Smooth muscle cell (in vitro differentiated cells): Measurements from ENCODE around the gene SACM1L. TPM values are rescaled to one million over a fixed set of nuclear protein-coding genes. Genes with fewer than 3 reads are reported as not detected.
A peak's percentile ranks its signal among the peaks of the same experiment; 100 is the strongest.

ENCODE experiments used
- DNase-seq: peaks from one replicate; lab custom pipeline; 2025; ENCODE audit not compliant: unreplicated experiment; lab: John Stamatoyannopoulos, UW
- H2AFZ ChIP-seq: fragments of 200-600 bp; sonication (generic); 2 replicates; pipeline ENCODE4 v1.6.0; 2016; ENCODE audit warnings: antibody characterized with exemption, low read depth, mild to moderate bottlenecking
- H3F3A ChIP-seq: fragments of 200-600 bp; sonication (generic); 2 replicates; pipeline ENCODE4 v1.6.0; 2017; ENCODE audit warnings: antibody characterized with exemption, low read depth
- H3K27ac ChIP-seq: fragments of 200-600 bp; sonication (generic); 2 replicates; pipeline ENCODE4 v1.5.1; 2016; ENCODE audit warnings: low read depth, mild to moderate bottlenecking
- H3K27me3 ChIP-seq: fragments of 200-600 bp; sonication (generic); 2 replicates; pipeline ENCODE4 v1.6.1; 2016; ENCODE audit warnings: low read depth, mild to moderate bottlenecking
- H3K36me3 ChIP-seq: fragments of 200-600 bp; sonication (generic); 2 replicates; pipeline ENCODE4 v1.5.1; 2016; ENCODE audit warnings: low read depth
- H3K4me1 ChIP-seq: fragments of 200-600 bp; sonication (generic); 2 replicates; pipeline ENCODE4 v1.5.1; 2016; ENCODE audit warnings: low read depth
- H3K4me2 ChIP-seq: fragments of 200-600 bp; sonication (generic); 2 replicates; pipeline ENCODE4 v1.6.0; 2016; ENCODE audit warnings: mild to moderate bottlenecking
- H3K4me3 ChIP-seq: fragments of 200-600 bp; sonication (generic); 2 replicates; pipeline ENCODE4 v1.5.1; 2016; ENCODE audit warnings: mild to moderate bottlenecking
- H3K79me2 ChIP-seq: fragments of 200-600 bp; sonication (generic); 2 replicates; pipeline ENCODE4 v1.6.0; 2016; ENCODE audit warnings: low read depth, mild to moderate bottlenecking
- H3K9ac ChIP-seq: fragments of 200-600 bp; sonication (generic); 2 replicates; pipeline ENCODE4 v1.6.0; 2016; ENCODE audit warnings: low read depth
- H3K9me3 ChIP-seq: fragments of 200-600 bp; sonication (generic); replicated peaks from 2 replicates; pipeline ENCODE4 v1.5.1; 2016; ENCODE audit warnings: low read depth
- H4K20me1 ChIP-seq: fragments of 200-600 bp; sonication (generic); 2 replicates; pipeline ENCODE4 v1.6.0; 2016; ENCODE audit warnings: low read depth
- CTCF ChIP-seq: fragments of 200-600 bp; sonication (generic); IDR thresholded peaks from 2 replicates; pipeline ENCODE4 v1.5.1; 2017; ENCODE audit warnings: borderline replicate concordance, mild to moderate bottlenecking, antibody characterized with exemption; ENCODE audit not compliant: insufficient read depth, poor library complexity, severe bottlenecking
- WGBS: methylation state at CpG from one replicate; pipeline ENCODE4 v1.1.7; 2016; ENCODE audit warnings: low lambda C conversion rate; 5-methylcytosine and 5-hydroxymethylcytosine counted together
- polyA plus RNA-seq: library from polyadenylated mRNA; unstranded; fragments of >200 nt; fragmentation: Nextera tagmentation; extraction: Ambion mirVana; gene quantifications from 2 replicates; pipeline ENCODE4 v1.2.1, GENCODE V29; 2016
- total RNA-seq: library from RNA; depleted of rRNA; stranded (reverse); fragments of >200 nt; gene quantifications from 2 replicates; pipeline ENCODE4 v1.2.3, GENCODE V29; 2014

The SACM1L gene
- total and polyA plus RNA-seq, 2 experiments from 2014 or later = 12.9 to 24.7 TPM

- H3K79me2 ChIP-seq = no peaks in the 10 kb centered on the region
- 58% methylated on average over 2 of the region's 2 CpGs for whole genome bisulfite sequencing
These were observed 33.3 kb upstream of the SACM1L start for GRCh38 chr3:45655906-45656305.

GRCh38 chr3:45656575-45657363 is 32.4 kb upstream of the SACM1L start:
- H3K4me1 ChIP-seq = no peaks in the 10 kb centered on the region
- DNase-seq = peak; percentile 67
- no peak overlapping the region for H2AFZ ChIP-seq
- no peak overlapping the region for H3K27ac ChIP-seq
- no peaks in the 10 kb centered on the region for H3K36me3 ChIP-seq
- H3K4me2 ChIP-seq = no peak overlapping the region
- no peaks in the 10 kb centered on the region for H3K79me2 ChIP-seq
- H3F3A ChIP-seq = peaks cover 19% of the 10 kb centered on the region
- H3K9ac ChIP-seq = no peak overlapping the region
- peak; percentile 86 for TF ChIP-seq CTCF
- H3K4me3 ChIP-seq = no peak overlapping the region
- H3K9me3 ChIP-seq = no peaks in the 10 kb centered on the region
- no peaks in the 10 kb centered on the region for H4K20me1 ChIP-seq
- 60% methylated on average over 14 of the region's 14 CpGs for WGBS
- no peaks in the 10 kb centered on the region for H3K27me3 ChIP-seq

More at GRCh38 chr3:45655906-45656305, 33.3 kb upstream of the SACM1L start:
- no peak for TF ChIP-seq CTCF
- Histone ChIP-seq H3F3A (peaks cover 16% of the 10 kb centered on the region), H3K4me2 (no peak overlapping the region), H3K36me3 (no peaks in the 10 kb centered on the region), H3K4me1 (no peaks in the 10 kb centered on the region), H4K20me1 (no peaks in the 10 kb centered on the region), H2AFZ (no peak overlapping the region), H3K9me3 (no peaks in the 10 kb centered on the region), H3K27ac (no peak overlapping the region), H3K9ac (no peak overlapping the region), H3K4me3 (no peak overlapping the region), H3K27me3 (no peaks in the 10 kb centered on the region)
- DNase-seq = no peak

- Histone ChIP-seq H3K4me2 (no peak overlapping the region), H4K20me1 (no peaks in the 10 kb centered on the region), H3F3A (peaks cover 19% of the 10 kb centered on the region), H3K9me3 (no peaks in the 10 kb centered on the region), H3K79me2 (no peaks in the 10 kb centered on the region), H3K4me3 (no peak overlapping the region), H3K36me3 (no peaks in the 10 kb centered on the region), H3K27ac (no peak overlapping the region), H3K27me3 (no peaks in the 10 kb centered on the region), H3K9ac (no peak overlapping the region), H3K4me1 (no peaks in the 10 kb centered on the region), H2AFZ (no peak overlapping the region)
- WGBS = 94% methylated on average over 4 of the region's 4 CpGs
- TF ChIP-seq CTCF = no peak
- no peak for DNase-seq
These were observed 31.3 kb upstream of the SACM1L start for GRCh38 chr3:45657853-45658252.
